OCI-M2 (cell line): ENCODE results near the gene HNRNPUL1.
"Not testable (repeated sequence)": the region's sequence is repeated elsewhere in the genome, so short reads cannot be mapped to it uniquely, and the experiment has no call there.

Experiments used
- DNase-seq: peaks from one replicate; lab custom pipeline; 2025; ENCODE audit not compliant: unreplicated experiment; lab: John Stamatoyannopoulos, UW

Gene HNRNPUL1

GRCh38 chr19:41324231-41324702 is 60.1 kb downstream of the HNRNPUL1 start:
- no peak for DNase-seq

GRCh38 chr19:41324921-41325639 is 60.9 kb downstream of the HNRNPUL1 start:
- peak; percentile 82 for DNase-seq

GRCh38 chr19:41325640-41325946 is 61.4 kb downstream of the HNRNPUL1 start:
- DNase-seq, result no peak

GRCh38 chr19:41325947-41326706 is 62.0 kb downstream of the HNRNPUL1 start:
- no peak for DNase-seq

GRCh38 chr19:41327076-41327575 is 63.0 kb downstream of the HNRNPUL1 start:
- DNase-seq, result no peak

- no peak for DNase-seq
Measured at GRCh38 chr19:41327576-41328156, 63.5 kb downstream of the HNRNPUL1 start.

GRCh38 chr19:41328157-41328841 is 64.1 kb downstream of the HNRNPUL1 start:
- no peak for DNase-seq

- DNase-seq, result no peak
Measured at GRCh38 chr19:41328842-41329225, 64.7 kb downstream of the HNRNPUL1 start.

- no peak for DNase-seq
Measured at GRCh38 chr19:41330481-41330880, 66.3 kb downstream of the HNRNPUL1 start.

GRCh38 chr19:41330946-41331678 is 66.9 kb downstream of the HNRNPUL1 start:
- DNase-seq, result no peak

- no peak for DNase-seq
Measured at GRCh38 chr19:41332000-41332399, 67.8 kb downstream of the HNRNPUL1 start.

GRCh38 chr19:41332468-41332867 is 68.3 kb downstream of the HNRNPUL1 start:
- no peak for DNase-seq

- DNase-seq, result no peak
Measured at GRCh38 chr19:41334793-41335192, 70.6 kb downstream of the HNRNPUL1 start.

- no peak for DNase-seq
Measured at GRCh38 chr19:41335467-41335866, 71.3 kb downstream of the HNRNPUL1 start.

- DNase-seq, result no peak
Measured at GRCh38 chr19:41339936-41340335, 75.8 kb downstream of the HNRNPUL1 start.

- no peak for DNase-seq
Measured at GRCh38 chr19:41341669-41342490, 77.7 kb downstream of the HNRNPUL1 start.

- DNase-seq, result no peak
Measured at GRCh38 chr19:41344162-41344561, 80.0 kb downstream of the HNRNPUL1 start.

GRCh38 chr19:41346916-41347315 is 82.7 kb downstream of the HNRNPUL1 start:
- not testable (repeated sequence) for DNase-seq

GRCh38 chr19:41350735-41351338 is 86.7 kb downstream of the HNRNPUL1 start:
- no peak for DNase-seq
